ENCODE results near the gene SECTM1. TPM values are rescaled to one million over a fixed set of nuclear protein-coding genes. Genes with fewer than 3 reads are reported as not detected.
A peak's percentile ranks its signal among the peaks of the same experiment; 100 is the strongest.

The SECTM1 gene
- total and polyA plus RNA-seq, 9 of the 15 experiments (the other 6 are each of a cell fraction or from before 2014, with no cell fraction given), result 0.11 to 0.46 (median 0.18) TPM; not detected in 6

DNA sequence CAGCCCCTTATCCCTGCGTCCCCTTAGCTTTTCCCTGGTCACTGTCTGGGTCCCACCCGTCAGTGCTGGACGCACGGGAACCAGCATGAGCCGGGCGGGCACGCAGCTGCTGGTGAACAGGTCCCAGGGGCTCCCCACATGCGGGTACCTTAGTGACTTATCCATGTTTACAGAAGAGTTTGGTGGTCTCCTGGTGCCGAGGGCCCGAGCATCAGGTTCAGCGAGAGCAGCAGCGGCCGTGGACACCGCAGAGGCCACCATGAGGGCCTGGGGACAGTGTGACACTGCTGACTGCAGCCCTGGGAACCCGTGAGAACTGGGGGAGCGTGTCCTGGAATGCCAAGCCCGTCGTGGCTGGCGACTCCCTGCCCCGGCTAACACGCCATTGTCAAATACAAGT, 22.7 kb downstream of the SECTM1 start:
- POLR2A ChIA-PET, result no interaction called here
- ATAC-seq, result no peak
- DNase-seq (ENCODE audit: extremely low read depth in 1 of 4, low spot score in 3 of 4), result no peak
- Histone ChIP-seq H3K4me3 (no peak overlapping the region), H3K9me1 (ENCODE audit: control insufficient read depth, insufficient read depth, low read length) (no peaks in the 10 kb centered on the region), H3K4me1 (replicated peaks in 1 of 2; ENCODE audit: control insufficient read depth in 2 of 2, insufficient read depth in 2 of 2, low read length in 2 of 2) (peaks cover 9 to 49% of the 10 kb centered on the region in 2 experiments; a peak in 4 of 5 replicates), H3K36me3 (ENCODE audit: control insufficient read depth, insufficient read depth, low read length) (no peaks in the 10 kb centered on the region), H3K9ac (ENCODE audit: insufficient read depth in 1 of 2, low read depth in 2 of 2, low read length in 2 of 2) (peak overlapping the region in 1 of 2 experiments; percentile 72; a peak in 2 of 4 replicates), H3K9me3 (replicated peaks; ENCODE audit: control insufficient read depth, insufficient read depth, low read depth, low read length) (no peaks in the 10 kb centered on the region), H3K79me2 (ENCODE audit: control insufficient read depth, insufficient read depth, low read length) (no peaks in the 10 kb centered on the region), H3K27ac (ENCODE audit: extremely low read depth, low read depth, low read length) (no peak overlapping the region), H3K4me2 (ENCODE audit: insufficient read depth, low read length) (no peak overlapping the region), H3K27me3 (ENCODE audit: control insufficient read depth in 2 of 2, insufficient read depth in 2 of 2, low read length in 2 of 2) (no peaks in the 10 kb centered on the region), H4K20me1 (replicated peaks; ENCODE audit: control insufficient read depth, insufficient read depth, low read length) (no peaks in the 10 kb centered on the region), H2AFZ (ENCODE audit: low read depth, low read length) (peak overlapping the region; percentile 52; the same call in 1 of the 2 replicates)
- FAIRE-seq, result no peak
- WGBS (ENCODE audit: insufficient coverage, low coverage, missing lambda C conversion rate), result 44% methylated on average over 21 of the region's 21 CpGs
- TF ChIP-seq E2F5 (CRISPR knock-in tag; IDR thresholded peaks at IDR 0.05) (no peak), FOXM1 (IDR thresholded peaks at IDR 0.05; ENCODE audit: low read depth) (no peak), FOXM1 (CRISPR knock-in tag; IDR thresholded peaks at IDR 0.05; ENCODE audit: low read depth) (no peak), NR2C1 (IDR thresholded peaks at IDR 0.05) (no peak), NR2C1 (tag; IDR thresholded peaks at IDR 0.05) (no peak), ZNF57 (CRISPR knock-in tag; IDR thresholded peaks at IDR 0.05) (no peak), ZNF175 (CRISPR knock-in tag; IDR thresholded peaks at IDR 0.05; ENCODE audit: low read depth) (no peak), ESRRB (CRISPR knock-in tag; IDR thresholded peaks at IDR 0.05; ENCODE audit: borderline replicate concordance) (no peak), YBX1 (IDR thresholded peaks at IDR 0.05) (no peak), ZNF212 (CRISPR knock-in tag; IDR thresholded peaks at IDR 0.05) (no peak), NFATC3 (IDR thresholded peaks at IDR 0.05) (no peak), CBFB (CRISPR knock-in tag; IDR thresholded peaks at IDR 0.05) (no peak), SRSF3 (IDR thresholded peaks at IDR 0.05; ENCODE audit: insufficient read depth, low read length) (no peak), ZNF217 (CRISPR knock-in tag; IDR thresholded peaks at IDR 0.05) (no peak), SMAD1 (IDR thresholded peaks at IDR 0.05; ENCODE audit: low read depth, low read length, partially characterized antibody) (no peak), MLLT1 (IDR thresholded peaks at IDR 0.05) (no peak), DPF2 (IDR thresholded peaks at IDR 0.05) (no peak), MAFG (tag; conservative IDR thresholded peaks at IDR 0.05) (no peak), MAZ (CRISPR knock-in tag; conservative IDR thresholded peaks at IDR 0.05 in 1 of 2, IDR thresholded peaks at IDR 0.05 in 1 of 2) (no peak)
- in situ Hi-C loops (cut with MboI), result no loop called here
- intact Hi-C loops (cut with micrococcal nuclease), result no loop called here
- CTCF ChIA-PET (ENCODE audit: low intra/inter-chr PET ratio), result no interaction called here
- no TSS peak for BruUV-seq (replicated peaks)
